NAMALWA (cell line): ENCODE results near the gene STPG1.

Source experiments
- DNase-seq: peaks from one replicate; pipeline ENCODE4 v3.0.0-alpha.2; 2015; ENCODE audit warnings: low spot score

STPG1 gene

DNA sequence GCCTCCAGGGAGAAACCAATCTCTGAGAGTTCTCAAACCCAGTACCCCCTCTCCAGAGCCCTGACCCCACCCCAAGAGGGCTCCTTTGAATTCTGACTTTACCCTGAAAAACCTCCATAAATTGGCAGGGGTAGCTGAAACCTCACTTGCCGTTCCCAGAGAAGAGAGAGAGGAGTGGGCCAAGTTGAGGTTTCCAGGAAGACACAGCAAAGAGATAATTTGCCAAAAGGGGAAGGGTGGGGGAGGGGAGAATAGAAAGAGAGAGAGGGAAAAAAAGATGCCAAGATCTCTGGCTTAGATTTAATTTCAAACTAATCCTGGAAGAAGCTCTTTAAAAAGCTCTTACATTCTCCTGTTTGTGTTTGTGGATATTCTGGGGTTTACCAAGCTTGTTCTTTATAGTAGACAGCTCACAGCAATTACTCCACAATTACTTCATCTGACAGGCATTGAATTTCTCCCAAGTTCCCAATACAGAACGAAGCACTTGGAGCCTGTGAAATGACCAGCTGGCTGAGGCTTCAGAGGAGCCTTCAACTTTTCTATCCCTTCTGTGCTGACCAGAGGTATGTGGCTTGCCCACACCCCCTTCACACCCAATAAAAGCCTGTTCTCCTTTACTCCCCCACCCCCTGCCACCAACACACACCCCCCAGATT lies 95.5 kb downstream of the STPG1 start:
- no peak for DNase-seq

DNA sequence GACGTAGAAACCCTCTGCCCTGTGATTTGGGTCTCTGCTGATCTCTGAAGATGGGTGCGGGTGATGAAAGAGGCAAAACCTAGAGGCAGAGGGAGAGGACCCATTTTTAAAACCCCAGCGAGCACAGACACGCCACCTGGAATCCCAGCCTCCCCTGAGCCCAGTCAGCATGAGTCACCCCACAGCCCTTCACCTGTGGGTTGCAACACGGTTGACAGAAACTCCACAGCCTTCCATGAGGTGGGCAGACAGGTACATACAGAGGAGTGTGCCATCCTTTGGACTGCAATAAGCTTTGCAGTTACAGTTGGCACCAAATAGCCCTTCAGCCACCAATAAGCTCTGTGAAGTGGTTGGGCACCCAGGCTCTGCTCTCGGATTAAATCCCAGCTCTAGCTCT lies 96.5 kb downstream of the STPG1 start:
- DNase-seq: no peak

DNA sequence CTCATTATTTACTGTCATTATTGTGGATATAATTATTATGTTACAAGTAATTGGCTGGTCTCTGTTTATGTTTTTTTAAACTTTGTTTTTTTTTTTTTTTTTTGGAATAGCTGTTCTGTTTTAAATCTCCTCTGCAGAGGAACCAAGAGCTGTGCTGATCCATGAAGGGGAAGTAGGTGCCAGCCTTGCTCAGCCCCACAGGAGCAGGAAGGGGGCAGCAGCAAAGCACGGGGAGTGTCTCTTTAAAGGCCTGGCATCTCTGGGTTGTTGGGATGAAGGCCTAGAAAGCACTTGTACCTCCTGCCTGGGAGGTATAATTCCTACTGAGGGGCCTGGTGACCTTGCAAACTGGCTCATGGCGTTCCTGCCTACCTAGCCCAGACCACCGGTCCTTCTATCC lies 96.9 kb downstream of the STPG1 start:
- no peak for DNase-seq

DNA sequence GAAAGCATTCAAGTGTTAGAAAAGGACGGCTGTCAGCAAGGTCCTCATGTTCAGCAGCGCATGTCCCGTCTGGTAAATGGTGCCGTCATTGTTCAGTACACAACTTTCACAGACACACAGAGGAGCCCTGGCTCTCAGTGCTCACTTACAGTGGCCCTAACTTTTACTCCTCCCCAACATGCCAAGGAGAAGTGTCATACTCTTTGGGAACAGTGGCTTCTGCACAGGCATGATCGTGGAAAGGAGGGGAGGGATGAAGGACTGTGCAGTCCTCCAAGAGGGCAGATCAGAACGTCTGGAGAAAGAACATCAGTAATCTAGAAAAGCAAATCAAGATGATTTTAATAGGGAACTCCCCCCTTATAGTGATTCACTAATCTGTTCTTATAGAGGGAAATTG lies 98.2 kb downstream of the STPG1 start:
- DNase-seq: no peak

DNA sequence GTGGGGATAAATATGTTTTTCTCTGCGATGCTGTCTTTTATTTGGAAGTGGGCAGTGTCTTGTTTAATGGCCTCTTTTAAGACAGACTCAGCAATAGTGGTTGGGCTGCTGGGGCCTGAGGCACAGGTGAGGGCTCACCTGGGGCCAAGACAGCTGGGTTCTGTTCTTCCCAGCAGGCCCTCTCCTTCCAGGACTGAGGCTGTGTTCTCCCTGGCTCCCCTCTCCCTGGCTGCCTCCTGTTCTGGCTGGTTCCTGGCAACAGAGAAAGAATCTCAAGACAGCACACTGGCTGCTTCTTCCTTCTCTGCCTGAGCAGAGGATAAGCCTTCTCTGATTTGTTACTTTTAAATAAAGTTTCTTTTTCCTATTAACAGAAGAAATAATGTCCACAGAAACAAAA lies 101.8 kb downstream of the STPG1 start:
- no peak for DNase-seq

DNA sequence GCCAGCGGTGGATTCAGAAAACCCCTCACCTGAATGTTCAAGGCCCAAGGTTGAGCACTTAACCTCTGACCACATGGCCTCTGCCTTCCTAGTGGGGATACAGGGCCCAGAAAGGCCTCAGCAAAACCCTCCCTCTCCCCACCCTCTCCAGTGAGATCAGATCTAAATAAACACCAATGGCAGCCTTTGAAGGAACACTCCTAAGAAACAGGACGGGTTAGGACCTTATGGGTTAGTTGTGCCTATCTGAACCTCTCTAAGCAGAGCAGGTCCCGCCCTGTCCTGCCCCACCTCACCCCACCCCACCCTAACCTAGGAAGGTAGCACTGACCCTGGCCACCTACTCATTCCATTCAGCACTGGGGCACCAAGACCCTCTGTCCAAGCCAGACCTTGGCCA lies 102.3 kb downstream of the STPG1 start:
- DNase-seq: no peak

DNA sequence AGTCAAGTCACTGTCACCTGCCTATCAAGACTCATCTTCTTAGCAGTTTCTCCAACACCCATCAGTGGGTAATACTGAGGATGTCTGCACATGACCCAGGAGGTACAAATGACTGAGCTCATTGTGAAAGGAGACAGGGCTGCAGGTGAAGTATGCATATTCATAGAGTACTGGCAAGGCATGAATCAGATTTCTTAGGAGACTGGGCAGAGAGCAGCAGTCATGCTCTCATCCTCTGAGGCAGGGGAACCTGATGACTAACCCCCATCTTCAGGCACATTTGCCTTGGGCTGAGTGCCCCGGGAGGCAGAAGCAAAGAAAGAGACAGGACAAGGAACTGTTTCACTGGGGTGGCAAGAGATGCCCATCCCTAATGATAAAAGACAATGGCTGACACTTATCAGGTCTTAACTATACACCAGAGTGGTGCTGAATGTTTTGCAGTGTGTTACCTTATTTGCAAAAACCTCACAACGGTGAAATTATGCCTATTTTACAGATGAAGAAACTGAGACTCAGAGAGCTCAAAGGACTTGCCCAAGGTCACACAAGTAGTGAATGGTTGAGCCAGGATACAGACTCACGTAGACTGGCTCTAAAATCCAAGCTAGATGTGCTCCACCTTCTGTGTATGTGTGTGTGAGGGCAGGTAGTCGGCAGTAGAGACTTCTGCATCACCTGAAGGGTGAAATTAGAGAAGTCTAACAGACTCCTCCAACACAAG lies 103.7 kb downstream of the STPG1 start:
- no peak for DNase-seq

DNA sequence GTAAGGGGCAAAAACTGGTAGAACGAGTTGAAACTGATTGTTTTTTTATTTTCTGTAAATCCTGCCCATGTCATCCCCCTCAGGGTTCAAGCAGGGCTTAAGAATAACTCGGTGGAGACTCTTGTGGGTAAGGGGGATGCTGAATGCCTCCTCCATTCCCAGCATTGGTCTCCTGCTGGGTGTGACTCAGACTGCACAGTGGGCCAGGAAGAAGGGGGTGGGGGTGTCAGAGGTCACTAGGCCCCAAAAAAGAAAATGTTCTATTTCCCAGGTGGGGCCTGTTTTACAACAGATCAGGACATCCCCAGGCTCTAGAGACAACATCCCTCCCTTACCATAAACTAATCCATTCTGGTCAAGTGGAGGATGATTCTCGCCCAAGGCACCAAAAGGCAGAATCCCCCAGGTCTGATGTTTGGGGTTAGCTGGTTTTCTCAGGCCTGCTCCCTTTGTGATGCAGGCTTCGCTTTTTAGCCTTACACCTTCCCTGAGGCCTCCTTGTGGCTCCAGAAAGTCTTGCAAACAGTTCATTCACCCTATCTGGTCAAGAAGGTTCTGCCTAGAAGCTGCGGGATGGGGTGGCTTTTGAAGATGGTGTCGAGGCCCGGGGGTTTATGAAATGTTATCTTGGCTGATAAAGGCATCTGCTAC lies 105.1 kb downstream of the STPG1 start:
- DNase-seq: peak; percentile 26
